ENCODE results near the gene FAM120A.

DNA sequence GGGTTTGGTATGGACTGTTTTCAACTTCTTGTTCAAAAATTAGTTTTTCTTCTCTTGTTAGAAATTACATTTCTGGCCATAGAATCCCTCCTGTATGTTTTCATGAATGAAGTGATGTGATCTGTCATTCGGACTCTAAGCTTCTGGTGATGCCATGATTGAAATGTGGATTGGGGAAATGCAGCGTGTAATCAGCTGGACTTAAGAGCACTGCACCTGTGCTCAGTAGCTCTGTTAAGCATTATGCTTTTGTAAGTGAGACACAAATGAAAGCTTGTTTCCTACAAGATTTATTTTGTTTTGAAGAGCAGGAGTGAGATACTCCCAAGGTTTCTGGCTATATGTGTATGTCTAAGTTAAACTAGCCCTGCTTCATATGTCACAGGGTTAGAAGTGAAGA, 25.9 kb downstream of the FAM120A start:
- TF ChIP-seq POLR2A (IDR thresholded peaks at IDR 0.05; ENCODE audit: low read depth, low read length) (no peak), PAX5 (IDR thresholded peaks at IDR 0.05; ENCODE audit: insufficient read depth, low read length, severe bottlenecking) (no peak), POLR2AphosphoS5 (IDR thresholded peaks at IDR 0.05; ENCODE audit: low read depth, low read length) (no peak), TAF1 (IDR thresholded peaks at IDR 0.05; ENCODE audit: low read depth, low read length) (no peak), SPI1 (IDR thresholded peaks at IDR 0.05; ENCODE audit: low read depth, low read length) (no peak)

Data from GM12891 (cell line).